Ovary (tissue), 3 donors: ENCODE measurements around the gene CSTF3.

Experiments
- CTCF ChIP-seq, 3 donors: fragments of 450-650 bp in 2 of 3; fragments of 200-600 bp in 1 of 3; IDR thresholded peaks; one replicate each; pipeline versions ENCODE4 v1.5.1 to v1.8.0; 2016 to 2022; ENCODE audit warnings: antibody characterized with exemption in 3 of 3, mild to moderate bottlenecking in 1 of 3
- EP300 ChIP-seq: sonication (generic); formaldehyde crosslinking; IDR thresholded peaks from one replicate; pipeline ENCODE4 v1.6.1; 2017; ENCODE audit warnings: antibody characterized with exemption
- donor health status: DM: no; HTN: no; CAD: no.

- TF ChIP-seq CTCF (IDR thresholded peaks at IDR 0.05) (no peak), EP300 (no peak)
Observed at GRCh38 chr11:33125611-33126010, 35.7 kb downstream of the CSTF3 start.
